NCI-H2171 (cell line): ENCODE data around the gene HAO2.

Experiments
- DNase-seq: peaks from one replicate; lab custom pipeline; 2025; lab: John Stamatoyannopoulos, UW

HAO2 gene

DNA sequence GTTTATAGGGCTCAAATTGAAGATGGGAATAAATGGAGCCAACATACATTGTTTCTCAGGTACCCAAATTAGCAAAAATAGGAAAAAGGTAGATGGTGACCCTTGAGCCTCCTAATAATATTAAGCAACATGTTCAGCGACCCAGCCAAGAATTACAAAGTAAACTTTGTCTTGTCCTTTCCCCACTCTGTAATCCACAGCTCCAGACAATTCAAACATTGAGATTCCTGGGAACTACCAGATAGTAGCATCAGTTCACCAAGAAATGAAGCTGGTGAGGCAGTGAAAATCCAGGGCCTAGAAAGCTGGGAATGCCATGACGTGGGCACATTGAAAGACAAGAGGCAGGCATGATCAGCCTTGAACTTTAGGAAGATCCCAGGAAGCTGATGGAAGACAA lies 11.7 kb downstream of the HAO2 start:
- no peak for DNase-seq

DNA sequence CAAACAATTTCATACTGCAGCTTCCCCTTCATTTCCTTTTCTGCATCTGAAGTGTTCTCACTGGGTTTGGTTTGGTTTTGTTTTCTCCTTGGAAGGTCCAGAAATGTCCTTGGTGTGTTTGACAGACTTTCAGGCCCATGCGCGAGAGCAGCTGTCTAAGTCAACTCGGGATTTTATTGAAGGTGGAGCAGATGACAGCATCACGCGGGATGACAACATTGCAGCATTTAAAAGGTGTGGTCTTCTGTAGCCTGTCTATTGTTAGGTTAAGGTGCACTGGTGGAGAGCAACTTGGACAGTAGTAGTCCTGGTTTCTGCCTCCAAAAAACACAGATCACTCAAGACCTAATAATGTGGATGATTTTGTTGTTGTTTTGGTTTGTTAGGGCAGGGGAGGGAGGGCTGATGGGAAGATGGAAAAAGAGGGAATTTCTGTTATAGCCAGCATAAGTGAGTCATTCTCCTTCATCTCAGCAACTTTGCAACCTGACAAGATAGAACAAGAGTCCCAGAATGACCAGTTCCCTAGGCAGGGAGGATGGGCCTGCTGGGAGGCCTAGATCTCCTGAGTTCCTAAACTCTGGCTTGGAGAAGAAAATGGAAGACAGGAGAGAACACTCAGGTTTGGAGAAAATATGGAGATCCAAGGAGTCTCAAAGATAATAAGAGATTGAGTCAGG lies 12.5 kb downstream of the HAO2 start:
- no peak for DNase-seq

DNA sequence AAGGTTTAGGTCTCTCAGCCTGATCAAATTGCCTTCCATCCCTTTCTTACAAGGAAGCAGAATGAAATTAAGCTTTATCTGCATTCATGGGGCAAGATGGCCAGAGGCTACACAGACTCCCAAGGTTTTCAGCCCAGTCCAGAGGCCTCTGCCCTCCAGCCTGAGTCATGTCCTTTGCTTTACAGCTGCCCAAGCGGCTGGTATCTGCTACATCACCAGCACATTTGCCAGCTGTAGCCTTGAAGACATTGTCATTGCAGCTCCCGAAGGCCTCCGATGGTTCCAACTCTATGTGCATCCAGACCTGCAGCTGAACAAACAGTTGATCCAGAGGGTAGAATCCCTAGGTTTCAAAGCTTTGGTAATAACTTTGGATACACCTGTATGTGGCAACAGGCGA lies 16.0 kb downstream of the HAO2 start:
- DNase-seq: no peak

DNA sequence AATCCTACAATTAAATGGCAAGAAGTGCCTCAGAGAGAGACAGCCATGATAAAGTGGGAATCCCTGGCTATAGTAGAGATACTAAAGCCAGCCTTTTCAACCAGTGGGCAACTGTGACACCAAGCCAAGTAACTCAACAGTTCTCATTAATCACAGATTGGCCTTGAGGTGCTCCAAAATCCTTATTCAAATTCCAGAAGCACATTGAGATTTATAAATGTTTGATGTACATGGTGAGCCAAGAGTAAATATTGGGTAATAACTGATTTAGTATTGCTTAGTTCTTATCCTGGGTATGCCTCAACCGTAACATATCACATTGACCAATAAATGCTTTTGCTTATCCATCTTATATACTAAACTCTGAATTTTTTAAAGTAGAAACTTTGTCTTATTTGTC lies 17.1 kb downstream of the HAO2 start:
- no peak for DNase-seq

DNA sequence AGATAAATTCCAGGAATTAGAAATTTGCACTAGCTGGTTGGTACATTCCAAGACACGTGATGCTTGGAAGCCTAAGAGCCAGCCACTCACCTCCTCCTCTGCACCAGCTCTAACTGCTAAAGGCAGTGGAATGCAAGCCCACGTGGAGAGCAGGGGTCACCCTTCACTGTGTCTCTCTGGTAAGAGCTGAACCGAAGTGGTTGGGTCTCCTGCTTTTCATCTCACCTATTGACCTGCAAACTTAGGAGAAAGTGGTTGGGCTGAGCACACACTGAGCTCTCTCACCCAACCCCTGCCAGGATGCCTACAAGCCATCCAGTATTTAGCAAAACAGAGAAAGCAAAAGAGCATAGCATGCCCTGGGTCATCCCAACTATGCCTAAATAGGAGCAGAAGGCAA lies 19.3 kb downstream of the HAO2 start:
- DNase-seq: no peak

DNA sequence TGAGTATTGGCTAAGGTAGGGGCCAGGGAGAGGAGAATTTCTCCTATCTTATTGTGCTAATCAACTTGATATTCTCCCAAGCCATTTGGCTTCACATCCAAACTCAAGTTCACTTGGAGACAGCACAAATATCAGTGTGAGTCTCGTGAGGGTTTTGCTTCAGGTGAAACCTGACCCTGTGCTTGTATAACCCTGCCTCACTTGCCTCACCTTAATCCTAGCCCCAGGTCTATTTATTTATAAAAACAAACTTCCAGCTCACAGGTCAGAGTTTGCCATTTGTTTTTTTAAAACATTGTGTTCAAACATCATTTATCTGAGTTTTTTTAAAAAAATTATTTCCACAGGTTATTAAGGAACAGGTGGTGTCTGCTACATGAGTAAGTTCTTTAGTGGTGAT lies 19.9 kb downstream of the HAO2 start:
- DNase-seq: no peak

DNA sequence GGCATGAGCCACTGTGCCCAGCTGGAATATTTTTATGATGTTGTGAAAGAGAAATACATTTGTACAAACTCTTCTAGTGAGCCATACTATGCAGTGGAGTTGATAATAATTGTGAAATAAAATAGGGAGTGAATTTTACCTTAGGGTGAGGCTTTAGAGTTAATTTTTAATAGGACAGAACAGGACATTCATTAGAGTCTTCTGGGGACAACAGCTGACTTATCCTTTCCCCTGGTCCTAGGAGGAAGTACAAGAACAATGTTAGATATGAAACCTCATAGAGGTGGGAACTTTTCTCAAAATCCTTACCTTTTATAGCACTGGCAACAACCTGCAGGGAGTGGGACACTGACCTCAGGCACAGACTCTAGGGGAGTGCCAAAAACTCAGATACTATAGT lies 21.9 kb downstream of the HAO2 start:
- no peak for DNase-seq

DNA sequence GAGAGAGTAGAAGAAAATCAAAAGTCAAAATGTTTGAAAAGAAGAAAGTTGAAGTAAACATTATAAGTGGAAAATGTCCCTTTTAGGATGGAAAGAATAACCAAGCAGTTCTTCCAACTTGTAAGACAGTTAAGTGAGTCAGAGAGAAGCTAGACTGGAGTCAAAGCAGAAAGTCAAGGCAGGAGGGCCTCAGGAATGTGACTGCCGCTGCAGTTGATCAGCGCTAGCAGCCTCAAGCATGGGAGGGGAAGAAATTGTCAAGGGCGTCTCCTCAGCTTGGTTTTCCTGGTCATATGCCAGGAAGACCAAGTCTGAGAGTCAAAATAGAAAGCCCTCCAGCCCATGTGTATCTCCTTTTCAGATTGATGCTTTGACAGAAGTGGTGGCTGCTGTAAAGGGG lies 23.2 kb downstream of the HAO2 start:
- no peak for DNase-seq

DNA sequence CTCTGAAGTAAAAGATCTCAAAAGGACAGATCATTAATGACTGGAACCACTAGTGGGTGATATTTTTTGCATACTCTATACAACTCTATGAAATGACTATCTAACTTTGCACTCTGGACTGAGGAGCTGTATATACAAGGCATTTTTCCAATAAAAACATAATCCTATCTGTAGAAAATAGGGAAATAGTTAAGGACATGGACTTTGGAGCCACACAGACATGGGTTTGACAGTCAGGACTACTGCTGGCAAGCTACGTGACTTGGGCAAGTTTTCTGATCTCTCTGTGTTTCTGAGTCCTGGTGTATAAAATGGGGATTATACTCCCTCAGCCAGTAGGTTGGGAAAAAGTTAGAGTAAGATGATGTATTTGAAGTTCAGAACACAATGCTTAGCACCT lies 25.5 kb downstream of the HAO2 start:
- DNase-seq: no peak

DNA sequence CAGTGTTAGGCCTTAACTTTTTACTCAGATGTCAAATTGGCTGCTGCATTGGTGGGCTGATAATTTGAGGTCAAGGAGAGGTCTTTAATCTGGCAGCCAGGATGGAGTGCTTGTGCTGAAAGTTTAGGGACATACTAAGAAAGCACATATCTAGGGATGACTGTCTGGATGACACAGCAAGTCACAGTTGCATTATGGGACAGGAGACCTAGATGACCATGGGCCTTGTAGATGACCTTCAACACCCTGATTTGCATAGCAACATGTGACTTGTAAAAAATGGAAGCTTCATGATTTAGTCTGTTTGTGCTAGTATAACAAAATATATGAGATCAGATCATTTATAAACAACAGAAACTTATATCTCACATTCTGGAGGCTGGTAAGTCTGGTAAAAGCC lies 28.4 kb downstream of the HAO2 start:
- DNase-seq: no peak

DNA sequence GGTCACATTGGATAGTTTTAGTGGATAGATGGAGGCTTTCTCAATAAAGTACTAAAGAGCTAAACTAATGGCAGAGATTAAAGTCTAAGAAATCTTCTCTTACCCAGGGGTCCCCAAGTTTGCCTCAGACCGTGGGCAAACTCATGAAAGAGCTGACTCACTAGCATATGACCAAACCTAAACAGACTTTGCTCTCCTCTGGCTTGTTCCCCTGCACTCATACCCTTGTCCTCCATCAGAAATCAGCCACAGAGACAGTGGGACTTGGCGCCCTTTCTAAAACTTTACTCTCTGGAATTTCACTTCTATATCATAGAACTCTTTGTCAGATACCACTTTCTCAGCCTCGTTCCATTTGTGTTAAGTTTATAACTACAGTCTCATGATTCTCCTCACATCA lies 29.4 kb downstream of the HAO2 start:
- no peak for DNase-seq

DNA sequence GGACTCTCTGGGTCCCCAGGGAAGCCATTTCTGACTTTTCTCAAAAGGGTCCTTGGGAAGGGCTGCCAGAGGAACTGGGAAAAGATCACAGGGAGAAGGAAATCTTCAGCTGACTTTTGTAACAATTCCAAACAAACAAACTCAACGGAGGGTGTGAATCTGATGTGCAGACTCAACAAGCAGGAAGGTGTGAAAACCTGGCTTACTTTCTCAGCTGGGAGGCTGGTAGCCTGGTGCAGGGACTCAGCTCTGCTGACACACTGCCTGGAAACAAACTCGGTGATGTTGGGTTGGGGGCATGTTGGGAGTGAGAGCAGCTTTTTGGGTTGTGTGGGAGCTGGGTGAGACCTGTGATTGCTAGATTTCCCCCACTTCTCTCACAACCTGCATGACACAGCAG lies 36.2 kb downstream of the HAO2 start:
- DNase-seq: no peak

DNA sequence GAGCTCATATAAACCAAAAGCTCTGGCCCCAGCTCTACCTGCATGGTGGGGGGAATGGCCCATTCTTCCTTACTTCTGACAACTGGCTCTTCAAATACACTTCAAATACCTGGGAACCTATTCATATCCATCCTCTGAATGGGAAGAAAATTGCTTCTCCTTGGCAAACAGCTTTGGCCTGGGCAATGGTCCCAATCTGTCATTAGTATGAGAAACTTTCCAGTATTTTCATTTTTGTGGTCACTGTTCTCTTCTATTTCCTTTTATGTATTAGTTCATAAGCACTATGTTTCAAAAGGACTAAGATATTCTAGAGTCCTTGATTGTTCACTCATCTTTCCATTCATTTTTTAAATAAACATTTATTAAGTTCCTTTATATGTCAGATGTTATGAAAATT lies 41.1 kb downstream of the HAO2 start:
- no peak for DNase-seq

DNA sequence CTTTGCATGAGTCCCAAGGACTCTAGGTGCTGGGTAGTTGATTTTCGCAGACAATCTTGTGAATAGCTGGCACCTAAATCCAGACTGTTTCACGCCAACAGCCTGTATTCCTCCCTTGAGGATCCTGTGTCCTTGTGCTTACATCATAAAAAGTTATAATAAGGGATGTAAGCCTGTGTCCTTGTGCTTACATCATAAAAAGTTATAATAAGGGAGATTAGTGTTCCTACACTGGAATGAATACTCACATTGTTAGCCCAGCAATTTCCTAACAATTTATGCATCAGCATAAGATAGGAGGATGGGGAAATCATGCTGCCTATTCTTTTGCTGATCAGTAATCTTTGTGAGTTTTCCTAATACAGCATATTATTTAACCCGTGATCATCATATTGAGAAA lies 42.4 kb downstream of the HAO2 start:
- no peak for DNase-seq

DNA sequence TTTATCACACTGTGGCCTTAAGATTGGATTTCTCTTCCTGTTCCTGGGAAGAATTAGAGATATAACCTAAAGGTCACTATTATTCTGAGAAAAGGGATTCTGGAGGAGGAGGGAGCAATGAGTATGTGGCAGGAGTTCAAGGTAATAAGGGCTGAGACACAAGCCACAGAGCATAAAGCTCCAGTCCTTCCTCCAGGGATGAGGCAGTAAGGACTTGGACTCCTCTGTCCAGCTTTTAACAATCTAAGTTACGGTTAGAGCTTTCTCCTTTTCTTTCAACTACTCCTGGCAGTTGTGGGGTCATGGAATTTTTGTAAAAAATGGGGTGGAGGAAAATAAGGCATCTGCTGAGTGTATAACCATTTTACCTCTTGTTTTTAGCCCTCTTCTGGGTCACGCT lies 46.4 kb downstream of the HAO2 start, which contains the start of gene HSD3B2:
Gene HSD3B2, plus strand, starts transcription at position 201 of the 400 bp plus-strand sequence. CDS start 270 bp downstream, outside the sequence.
- no peak for DNase-seq

DNA sequence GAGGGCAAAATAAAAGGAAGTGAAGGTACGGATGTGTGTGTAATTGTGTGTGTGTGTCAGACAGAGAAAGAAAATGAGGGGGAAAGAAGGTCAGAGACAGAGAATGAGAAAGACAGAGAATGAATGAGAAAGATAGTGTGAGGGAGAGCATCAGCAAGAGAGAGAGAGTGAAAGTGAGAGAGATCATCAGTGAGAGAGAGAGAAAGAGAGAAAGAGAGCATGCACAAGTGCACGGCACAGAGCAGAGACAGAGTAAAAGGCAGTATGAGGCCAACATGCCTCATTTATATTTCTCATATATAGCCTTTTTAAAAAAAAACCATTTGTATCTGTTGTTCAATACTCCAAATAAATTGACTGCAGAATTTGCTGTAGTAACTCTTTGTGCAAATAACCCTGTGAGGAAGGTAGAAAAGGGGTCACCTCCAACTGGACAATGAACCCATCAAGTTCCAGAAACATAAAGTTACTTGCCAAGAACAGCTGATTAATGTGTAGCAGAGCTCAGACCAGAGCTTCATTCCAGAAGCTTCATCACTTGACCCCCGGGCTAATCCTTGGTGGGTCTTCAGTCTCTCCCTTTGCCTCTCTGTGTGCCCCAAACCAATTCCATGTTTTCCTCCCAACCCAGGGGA lies 47.5 kb downstream of the HAO2 start:
- no peak for DNase-seq

DNA sequence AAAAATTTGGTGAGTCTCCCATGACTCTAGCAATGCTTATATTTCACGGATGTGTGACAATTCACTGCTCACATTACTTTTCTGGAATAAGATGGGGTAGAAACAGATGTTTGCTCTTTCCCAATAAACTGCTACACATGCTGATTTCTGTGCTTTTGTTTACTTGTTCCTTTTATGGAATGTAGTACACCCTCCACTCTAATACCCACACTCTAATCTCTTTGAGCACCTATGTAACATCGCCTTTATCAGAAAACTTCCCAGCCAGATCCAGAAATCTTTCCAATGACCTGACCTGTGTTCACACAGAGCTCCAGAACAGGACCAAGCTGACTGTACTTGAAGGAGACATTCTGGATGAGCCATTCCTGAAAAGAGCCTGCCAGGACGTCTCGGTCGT lies 50.5 kb downstream of the HAO2 start:
- no peak for DNase-seq

DNA sequence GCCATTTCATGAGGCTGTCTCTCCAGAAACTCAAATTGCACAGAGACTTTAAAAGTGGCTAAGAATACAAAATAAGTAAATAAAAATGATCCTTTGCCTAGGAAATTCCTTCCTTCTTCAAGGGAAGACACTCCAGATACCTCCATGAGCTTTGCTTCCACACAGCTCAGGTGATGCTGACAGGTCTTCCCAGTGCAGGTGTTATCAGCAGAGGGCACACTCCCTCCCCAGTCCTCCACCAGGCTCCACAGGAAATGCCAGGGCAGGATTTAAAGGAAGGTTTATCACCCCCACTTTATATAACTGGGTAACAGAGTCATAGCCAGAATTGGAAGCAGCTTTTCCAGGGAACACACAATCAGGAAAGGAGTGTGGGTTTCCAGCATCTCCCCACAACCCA lies 52.1 kb downstream of the HAO2 start:
- no peak for DNase-seq

DNA sequence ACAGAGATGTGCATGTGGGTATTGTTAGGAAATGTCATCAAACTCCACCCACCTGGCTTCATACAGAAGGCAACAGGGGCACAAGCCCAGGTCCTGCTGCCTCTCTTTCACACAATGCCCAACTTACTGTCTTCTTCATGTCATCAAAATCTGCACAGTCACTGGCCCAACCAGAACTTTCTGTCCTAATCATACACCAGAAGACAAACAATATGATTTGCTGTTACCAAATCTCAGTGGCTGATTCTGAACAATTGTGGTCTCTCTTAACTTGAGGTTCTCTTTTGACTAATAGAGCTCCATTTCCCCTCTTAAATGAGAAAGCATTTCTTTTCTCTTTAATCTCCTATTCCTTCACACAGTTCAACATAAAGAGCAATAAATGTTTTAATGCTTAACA lies 54.0 kb downstream of the HAO2 start:
- DNase-seq: no peak

DNA sequence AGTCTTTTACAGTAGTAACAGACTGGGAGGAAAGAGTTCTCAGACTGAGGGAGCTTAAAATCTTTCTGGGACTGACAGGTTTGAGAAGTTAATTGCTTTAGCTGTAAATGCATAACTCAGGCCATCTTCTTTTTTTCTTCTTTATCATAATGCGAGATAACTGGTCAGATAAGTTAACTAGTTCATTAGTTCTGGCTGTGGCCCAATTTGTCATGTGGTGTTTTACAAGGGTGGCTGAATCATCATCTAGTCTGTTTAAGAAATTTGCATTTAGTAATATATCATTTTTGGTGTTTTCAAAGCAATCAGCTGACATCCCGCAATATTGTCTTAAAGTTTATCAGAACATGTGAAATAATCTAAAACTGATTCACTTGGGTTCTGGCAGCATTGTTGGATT lies 60.4 kb downstream of the HAO2 start:
- no peak for DNase-seq

DNA sequence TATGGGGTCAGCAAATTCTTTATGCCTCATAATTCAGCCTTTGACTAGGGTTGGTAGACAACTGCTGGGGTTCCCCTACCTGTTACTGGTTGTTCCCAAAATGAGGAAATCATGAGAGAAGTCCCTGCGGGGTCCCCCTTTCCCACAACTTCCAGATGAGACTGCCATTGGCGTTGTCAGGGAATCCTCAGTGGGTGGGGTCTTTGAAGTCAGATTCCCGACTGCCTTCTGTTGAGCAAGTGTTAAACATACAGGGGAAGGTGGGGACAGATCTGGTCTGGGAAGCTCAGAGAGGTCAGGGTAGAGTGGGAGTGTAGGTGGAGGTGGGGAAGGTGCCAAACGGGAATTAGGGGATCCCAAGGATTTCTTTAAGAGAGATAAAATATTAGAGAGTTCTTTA lies 61.1 kb downstream of the HAO2 start:
- DNase-seq: no peak

DNA sequence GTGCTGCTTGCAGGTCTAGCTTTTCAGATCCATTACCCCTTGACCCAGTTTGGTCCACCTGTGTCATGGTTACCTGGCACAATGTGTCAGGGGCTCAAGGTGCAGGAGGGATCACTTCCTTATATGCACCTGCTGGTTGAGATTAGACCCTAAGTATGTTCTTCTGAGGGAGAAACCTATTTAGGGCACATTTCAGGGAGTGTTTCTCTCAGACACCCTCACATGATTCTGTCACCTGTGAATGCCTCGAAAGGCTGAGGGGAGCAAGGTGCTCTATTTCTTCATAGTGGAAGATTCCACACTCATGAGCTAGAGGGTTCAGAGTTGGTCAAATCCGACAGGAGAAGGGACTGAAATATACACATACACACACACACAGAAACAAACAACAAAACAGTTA lies 61.9 kb downstream of the HAO2 start:
- no peak for DNase-seq

DNA sequence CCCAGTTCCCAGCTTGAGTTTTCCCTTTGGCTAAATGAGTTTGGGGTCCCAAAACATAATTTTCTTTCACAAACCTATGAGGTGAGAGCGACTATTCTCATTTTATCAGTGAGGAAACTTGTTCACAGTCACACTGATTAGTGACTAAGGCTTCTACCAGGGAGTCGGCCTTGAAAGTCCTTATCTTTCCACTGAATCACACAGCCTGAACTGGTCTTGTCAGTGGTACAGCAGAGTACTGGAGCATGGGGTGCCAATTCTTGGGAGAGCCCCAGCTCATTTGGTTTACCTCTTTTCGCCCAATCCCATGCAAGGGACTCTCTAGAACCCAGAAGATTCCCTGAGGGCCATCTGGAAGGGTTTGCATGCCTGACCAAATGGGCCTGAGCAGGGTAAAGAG lies 63.3 kb downstream of the HAO2 start:
- no peak for DNase-seq

DNA sequence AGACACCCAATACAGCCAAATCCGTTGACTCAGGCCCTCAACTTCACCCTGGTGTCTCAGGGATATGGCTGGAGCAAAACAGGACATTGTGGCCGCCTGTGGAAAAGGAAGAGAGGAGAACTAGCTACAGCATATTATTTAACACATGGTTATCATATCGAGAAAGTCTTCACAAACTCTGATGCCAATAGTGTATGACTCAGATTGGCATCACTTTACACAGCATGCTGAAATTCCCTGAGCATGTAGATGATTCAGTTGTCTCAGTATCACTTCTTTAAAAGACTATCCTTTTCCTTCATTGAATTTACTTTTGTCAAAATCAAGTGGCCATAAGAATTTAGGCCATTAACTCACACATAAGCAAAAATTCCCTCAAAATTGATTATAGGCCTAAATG lies 66.5 kb downstream of the HAO2 start:
- DNase-seq: no peak
